DND-41 (cell line): ENCODE data around the gene NEDD9.

Source experiments
- ATAC-seq: fragments of 200-7000 bp; cut with Tn5 transposase; 3 replicates; pipeline ENCODE4 v1.9.1; 2021; ENCODE audit warnings: low read depth; ENCODE audit not compliant: insufficient read depth
- DNase-seq: peaks from one replicate; pipeline ENCODE4 v3.0.0-alpha.2; 2020
- H2AFZ ChIP-seq: 2 replicates; pipeline ENCODE4 v1.6.0; 2012; ENCODE audit warnings: low read depth, low read length
- H3K27ac ChIP-seq: 2 replicates; pipeline ENCODE4 v1.5.1; 2012; ENCODE audit warnings: low read length, inconsistent platforms
- H3K27me3 ChIP-seq: fragments of 200-600 bp; sonication (generic); 2 replicates; pipeline ENCODE4 v1.6.0; 2012; ENCODE audit warnings: low read length, mild to moderate bottlenecking, inconsistent platforms; ENCODE audit not compliant: insufficient read depth, poor library complexity
- H3K36me3 ChIP-seq: 2 replicates; pipeline ENCODE4 v1.5.1; 2012; ENCODE audit warnings: low read length, inconsistent platforms; ENCODE audit not compliant: insufficient read depth
- H3K4me1 ChIP-seq: 2 replicates; pipeline ENCODE4 v1.5.1; 2012; ENCODE audit warnings: mild to moderate bottlenecking, low read length; ENCODE audit not compliant: insufficient read depth
- H3K4me2 ChIP-seq: 2 replicates; pipeline ENCODE4 v1.6.0; 2012; ENCODE audit warnings: mild to moderate bottlenecking, moderate library complexity, low read length, inconsistent platforms; ENCODE audit not compliant: insufficient read depth
- H3K4me3 ChIP-seq, 2 experiments: fragments of 200-600 bp in 1 of 2; shearing (Covaris generic) in 1 of 2; 2 replicates each; pipeline ENCODE4 v1.5.1; 2012 to 2016; ENCODE audit warnings: inconsistent platforms in 2 of 2, low read length in 2 of 2, mild to moderate bottlenecking in 2 of 2, low read depth in 1 of 2, moderate library complexity in 1 of 2
- H3K79me2 ChIP-seq: 2 replicates; pipeline ENCODE4 v1.6.0; 2012; ENCODE audit warnings: low read length, inconsistent platforms; ENCODE audit not compliant: insufficient read depth
- H3K9ac ChIP-seq: 2 replicates; pipeline ENCODE4 v1.6.0; 2012; ENCODE audit warnings: low read depth, mild to moderate bottlenecking, inconsistent platforms, low read length, moderate library complexity
- H3K9me3 ChIP-seq: 2 replicates; pipeline ENCODE4 v1.5.1; 2012; ENCODE audit warnings: low read length, moderate library complexity, mild to moderate bottlenecking, inconsistent platforms; ENCODE audit not compliant: insufficient read depth, severe bottlenecking
- H4K20me1 ChIP-seq: 2 replicates; pipeline ENCODE4 v1.6.0; 2012; ENCODE audit warnings: low read length; ENCODE audit not compliant: insufficient read depth
- CTCF ChIP-seq: IDR thresholded peaks from 2 replicates; pipeline ENCODE4 v1.5.1; 2012; ENCODE audit warnings: borderline replicate concordance, low read length, moderate library complexity, mild to moderate bottlenecking; ENCODE audit not compliant: poor library complexity, severe bottlenecking; ENCODE audit errors: extremely low read depth
- EZH2 ChIP-seq: IDR thresholded peaks from 3 replicates; pipeline ENCODE4 v1.6.1; 2012; ENCODE audit warnings: borderline replicate concordance, low read depth, mild to moderate bottlenecking, moderate library complexity, low read length, inconsistent platforms; ENCODE audit not compliant: severe bottlenecking

NEDD9 gene

GRCh38 chr6:11232193-11232769 lies at the start of gene NEDD9:
NEDD9 (minus strand) TSS chr6:11232668; CDS start chr6:11232515, 153 bp downstream.
- Histone ChIP-seq H3K9ac (peak within 1 kb of the TSS; percentile 70), H3K27ac (peak within 1 kb of the TSS; percentile 95), H3K4me3 (peak within 1 kb of the TSS; percentile 25 to 65; a peak in 3 of 4 replicates), H4K20me1 (no peaks in the 10 kb centered on the region), H3K4me2 (peak within 1 kb of the TSS; percentile 94), H3K4me1 (peaks cover 26% of the 10 kb centered on the region), H3K79me2 (no peaks in the 10 kb centered on the region), H2AFZ (peak within 1 kb of the TSS; percentile 86), H3K36me3 (no peaks in the 10 kb centered on the region), H3K9me3 (no peaks in the 10 kb centered on the region), H3K27me3 (no peaks in the 10 kb centered on the region)
- DNase-seq: peak; percentile 97
- peak; percentile 99 for ATAC-seq
- TF ChIP-seq EZH2 (no peak), CTCF (peak; percentile 27)

GRCh38 chr6:11282245-11282644 lies 49.8 kb upstream of the NEDD9 start:
- Histone ChIP-seq H3K9ac (no peak overlapping the region), H3K27ac (no peak overlapping the region), H3K4me2 (no peak overlapping the region), H2AFZ (no peak overlapping the region), H3K27me3 (no peaks in the 10 kb centered on the region), H3K36me3 (no peaks in the 10 kb centered on the region), H4K20me1 (no peaks in the 10 kb centered on the region), H3K9me3 (no peaks in the 10 kb centered on the region), H3K4me1 (no peaks in the 10 kb centered on the region), H3K4me3 (no peak overlapping the region), H3K79me2 (no peaks in the 10 kb centered on the region)
- TF ChIP-seq EZH2 (no peak), CTCF (no peak)
- no peak for ATAC-seq
- DNase-seq: no peak

GRCh38 chr6:11280394-11280793 lies 47.9 kb upstream of the NEDD9 start:
- Histone ChIP-seq H3K27ac (no peak overlapping the region), H3K27me3 (no peaks in the 10 kb centered on the region), H3K4me1 (peaks cover 10% of the 10 kb centered on the region), H3K79me2 (no peaks in the 10 kb centered on the region), H3K9me3 (no peaks in the 10 kb centered on the region), H3K4me2 (no peak overlapping the region), H3K36me3 (no peaks in the 10 kb centered on the region), H3K9ac (no peak overlapping the region), H2AFZ (no peak overlapping the region), H4K20me1 (no peaks in the 10 kb centered on the region), H3K4me3 (no peak overlapping the region)
- TF ChIP-seq CTCF: no peak
- TF ChIP-seq EZH2: no peak
- ATAC-seq (no peak), DNase-seq (no peak)

- H3K4me1 ChIP-seq: peaks cover 18% of the 10 kb centered on the region
- no peak for TF ChIP-seq CTCF
- no peak for TF ChIP-seq EZH2
- no peaks in the 10 kb centered on the region for H3K79me2 ChIP-seq
- no peak overlapping the region for H3K4me3 ChIP-seq
- no peaks in the 10 kb centered on the region for H3K27me3 ChIP-seq
- no peaks in the 10 kb centered on the region for H3K9me3 ChIP-seq
- DNase-seq (no peak), ATAC-seq (no peak)
- H4K20me1 ChIP-seq: no peaks in the 10 kb centered on the region
- no peaks in the 10 kb centered on the region for H3K36me3 ChIP-seq
- H3K27ac ChIP-seq: no peak overlapping the region
- H3K4me2 ChIP-seq: no peak overlapping the region
- H2AFZ ChIP-seq: no peak overlapping the region
- no peak overlapping the region for H3K9ac ChIP-seq
These were observed 46.8 kb upstream of the NEDD9 start for GRCh38 chr6:11279284-11279689.
